GM18517 (cell line): Measurements from ENCODE around the gene ALAS2.
"Not testable (repeated sequence)": the region's sequence is repeated elsewhere in the genome, so short reads cannot be mapped to it uniquely, and the experiment has no call there.

Source experiments
- ATAC-seq: cut with Tn5 transposase; IDR thresholded peaks from one replicate; pipeline ENCODE4 v1.9.1; 2021; ENCODE audit warnings: mild to moderate bottlenecking, moderate library complexity; ENCODE audit not compliant: unreplicated experiment

The ALAS2 gene

GRCh38 chrX:55030271-55031205 lies at the start of gene ALAS2:
Gene ALAS2 (minus strand): TSS chrX:55030977. CDS start chrX:55026000, 4,977 bp downstream.
- ATAC-seq: no peak

GRCh38 chrX:55074851-55075467 lies 44.2 kb upstream of the ALAS2 start, which contains the start of gene PAGE2B:
Gene PAGE2B (plus strand): TSS chrX:55075030. CDS start chrX:55076042, 1,012 bp downstream.
- ATAC-seq: no peak

GRCh38 chrX:55072286-55072685 lies 41.5 kb upstream of the ALAS2 start:
- ATAC-seq: no peak

GRCh38 chrX:55067180-55067579 lies 36.4 kb upstream of the ALAS2 start:
- ATAC-seq: not testable (repeated sequence)

- ATAC-seq: no peak
Measured at GRCh38 chrX:55057675-55058249, 27.0 kb upstream of the ALAS2 start.

- no peak for ATAC-seq
Measured at GRCh38 chrX:55056820-55057674, 26.3 kb upstream of the ALAS2 start.

- not testable (repeated sequence) for ATAC-seq
Measured at GRCh38 chrX:55050599-55050998, 19.8 kb upstream of the ALAS2 start.

GRCh38 chrX:55041514-55041913 lies 10.7 kb upstream of the ALAS2 start:
- ATAC-seq: no peak

GRCh38 chrX:55039471-55039870 lies 8.7 kb upstream of the ALAS2 start:
- no peak for ATAC-seq

GRCh38 chrX:55033429-55033828 lies 2.7 kb upstream of the ALAS2 start:
- ATAC-seq: no peak

GRCh38 chrX:55029291-55029690 lies 1.5 kb downstream of the ALAS2 start:
- ATAC-seq: no peak

- ATAC-seq: no peak
Measured at GRCh38 chrX:55028611-55029010, 2.2 kb downstream of the ALAS2 start.

- no peak for ATAC-seq
Measured at GRCh38 chrX:55028040-55028439, 2.7 kb downstream of the ALAS2 start.

- no peak for ATAC-seq
Measured at GRCh38 chrX:55026840-55027239, 3.9 kb downstream of the ALAS2 start.

- no peak for ATAC-seq
Measured at GRCh38 chrX:55026143-55026542, 4.6 kb downstream of the ALAS2 start.

- no peak for ATAC-seq
Measured at GRCh38 chrX:55014897-55015299, 15.9 kb downstream of the ALAS2 start.

GRCh38 chrX:55011294-55011693 lies 19.5 kb downstream of the ALAS2 start:
- no peak for ATAC-seq

- no peak for ATAC-seq
Measured at GRCh38 chrX:55008571-55009358, 22.0 kb downstream of the ALAS2 start.

- no peak for ATAC-seq
Measured at GRCh38 chrX:55007656-55008055, 23.1 kb downstream of the ALAS2 start.
